NCI-H1048 (cell line): ENCODE data around the gene PLXDC1.

Experiments
- DNase-seq: peaks from one replicate; lab custom pipeline; 2025; lab: John Stamatoyannopoulos, UW

Gene PLXDC1

GRCh38 chr17:39096508-39097149 is 54.8 kb downstream of the PLXDC1 start:
- no peak for DNase-seq

DNA sequence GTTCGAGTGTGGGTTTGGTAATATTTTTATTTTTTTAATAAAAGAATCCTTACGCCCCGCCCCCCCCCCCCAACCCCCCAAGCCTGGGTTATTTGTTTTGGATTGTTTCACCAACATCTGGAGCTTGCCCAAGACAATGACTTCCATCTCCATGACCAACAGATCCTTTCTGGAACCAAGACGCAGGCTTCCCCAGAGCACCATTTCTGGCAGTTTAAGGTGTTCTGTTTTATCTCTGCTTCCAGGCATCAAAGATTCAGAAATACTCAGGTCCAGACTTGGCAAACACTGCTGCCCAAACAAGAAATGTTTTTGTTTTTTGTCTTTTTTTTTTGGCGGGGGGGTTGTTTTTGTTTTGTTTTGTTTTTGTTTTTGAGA is 56.1 kb downstream of the PLXDC1 start:
- DNase-seq, result no peak

- no peak for DNase-seq
Measured at GRCh38 chr17:39094607-39095308, 56.7 kb downstream of the PLXDC1 start.

DNA sequence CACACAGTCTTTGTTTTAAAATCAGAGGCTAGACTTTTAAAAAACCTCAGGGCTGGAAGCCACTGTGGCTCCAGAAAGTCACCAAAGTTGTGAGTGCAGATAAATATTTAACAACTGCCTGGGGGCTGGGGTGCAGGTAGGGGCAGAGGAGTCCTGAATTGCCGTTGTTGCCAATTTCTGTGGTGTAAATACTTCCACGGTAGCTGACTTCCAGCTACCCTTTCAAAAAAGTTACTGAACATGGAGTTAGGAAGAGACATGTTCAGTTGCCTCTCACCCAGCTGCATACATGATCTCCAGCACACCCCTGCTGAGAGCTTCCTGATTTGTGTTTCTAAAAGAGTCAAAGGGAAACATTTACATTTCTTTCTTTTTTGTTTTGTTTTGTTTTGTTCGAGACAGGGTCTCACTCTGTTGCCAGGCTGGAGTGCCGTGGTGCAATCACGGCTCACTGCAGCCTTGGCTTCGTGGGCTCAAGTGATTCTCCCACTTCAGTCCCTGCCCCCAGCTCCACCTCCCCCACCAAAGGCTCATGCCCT is 58.7 kb downstream of the PLXDC1 start:
- DNase-seq, result no peak

DNA sequence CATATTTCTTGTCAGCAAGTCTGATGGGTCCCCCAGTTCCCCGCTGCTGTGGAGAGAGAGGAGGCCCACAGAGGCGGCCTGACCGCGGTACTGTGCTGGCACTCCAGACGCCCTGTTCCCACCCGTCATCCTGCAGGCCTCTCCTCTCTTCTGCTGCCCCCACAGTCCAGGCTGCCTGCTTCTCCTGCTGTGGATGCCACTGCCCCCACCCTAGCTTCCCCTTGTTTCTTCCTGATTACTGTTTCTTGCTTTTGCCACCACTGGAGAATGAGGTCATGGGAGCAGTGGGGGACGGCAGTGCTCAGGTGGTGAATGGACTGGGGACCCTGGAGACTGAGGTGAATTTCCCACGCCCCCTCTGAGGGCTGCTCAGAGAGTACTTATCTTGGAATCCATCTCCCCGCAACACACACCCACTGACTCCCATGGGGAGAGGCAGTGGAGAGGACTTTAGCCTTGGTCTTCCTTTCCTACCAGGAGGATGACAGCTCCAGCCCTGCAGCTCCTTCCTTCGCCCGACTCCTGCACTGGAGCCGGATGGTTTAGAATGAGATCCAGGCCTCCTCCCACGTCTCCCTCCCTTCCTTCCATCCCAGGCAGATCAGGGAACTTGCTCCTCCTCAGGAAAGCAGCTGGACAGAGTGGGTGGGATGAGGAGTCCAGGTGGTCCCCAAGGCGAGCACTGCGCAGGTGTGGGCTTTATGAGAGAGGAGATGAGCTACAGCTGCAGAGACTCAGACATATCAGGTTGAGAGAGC is 60.4 kb downstream of the PLXDC1 start:
- no peak for DNase-seq

DNA sequence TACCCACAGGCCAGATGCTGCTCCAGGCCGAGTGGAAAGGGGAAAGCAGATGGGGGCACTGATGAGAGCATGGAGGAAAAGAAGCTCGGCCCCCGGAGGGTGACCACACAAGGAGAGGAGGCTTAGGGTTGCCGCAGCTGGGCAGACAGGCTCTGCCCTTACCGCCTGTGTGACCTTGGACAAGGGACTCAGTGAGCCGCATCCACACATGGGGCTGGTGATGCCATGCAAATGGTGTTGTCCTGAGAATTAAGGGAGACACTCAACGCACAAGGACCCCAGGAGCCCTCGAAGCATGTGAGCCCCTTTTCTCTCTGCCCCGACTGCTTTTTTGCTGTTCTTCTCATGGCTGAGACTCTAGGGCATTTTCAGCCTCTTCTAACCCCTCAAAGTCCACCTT is 61.0 kb downstream of the PLXDC1 start:
- no peak for DNase-seq

- no peak for DNase-seq
Measured at GRCh38 chr17:39084558-39084957, 66.9 kb downstream of the PLXDC1 start.

DNA sequence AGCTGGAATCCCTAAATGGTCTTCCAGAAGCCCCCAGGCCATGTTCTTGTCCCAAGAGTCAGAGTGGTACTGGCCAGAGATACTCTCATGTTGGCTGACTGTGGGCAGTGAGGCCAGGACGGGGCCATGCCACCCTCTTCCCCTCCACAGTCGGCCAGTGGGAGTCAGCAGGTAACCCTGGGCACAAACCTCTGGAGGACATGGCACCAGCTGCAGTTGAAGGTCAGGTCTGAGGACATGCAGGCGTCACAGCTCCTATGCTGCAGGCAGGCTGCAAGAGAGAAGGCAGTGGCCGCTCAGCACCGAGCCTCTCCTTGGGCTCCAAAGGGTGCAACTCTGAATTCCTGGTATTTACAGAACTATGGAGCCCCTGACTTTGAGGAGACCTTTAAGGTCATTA is 68.2 kb downstream of the PLXDC1 start:
- DNase-seq, result no peak

DNA sequence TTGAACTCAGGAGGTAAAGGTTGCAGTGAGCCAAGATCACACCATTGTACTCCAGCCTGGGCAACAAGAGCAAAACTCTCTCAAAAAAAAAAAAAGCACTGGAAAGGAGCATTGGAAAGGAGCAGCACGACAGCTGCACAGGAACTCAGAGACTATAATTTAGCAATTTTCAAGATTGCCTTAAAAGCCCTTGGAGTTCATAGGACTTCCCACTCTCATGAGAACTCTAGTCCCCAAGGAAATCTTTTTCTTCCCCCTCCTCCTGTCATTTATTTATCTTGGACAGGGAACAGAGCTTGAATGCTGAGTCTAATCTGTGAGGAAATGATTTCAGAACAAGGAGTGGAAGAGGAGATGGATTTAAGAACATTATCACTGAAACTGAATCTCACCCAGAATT is 69.0 kb downstream of the PLXDC1 start:
- no peak for DNase-seq

DNA sequence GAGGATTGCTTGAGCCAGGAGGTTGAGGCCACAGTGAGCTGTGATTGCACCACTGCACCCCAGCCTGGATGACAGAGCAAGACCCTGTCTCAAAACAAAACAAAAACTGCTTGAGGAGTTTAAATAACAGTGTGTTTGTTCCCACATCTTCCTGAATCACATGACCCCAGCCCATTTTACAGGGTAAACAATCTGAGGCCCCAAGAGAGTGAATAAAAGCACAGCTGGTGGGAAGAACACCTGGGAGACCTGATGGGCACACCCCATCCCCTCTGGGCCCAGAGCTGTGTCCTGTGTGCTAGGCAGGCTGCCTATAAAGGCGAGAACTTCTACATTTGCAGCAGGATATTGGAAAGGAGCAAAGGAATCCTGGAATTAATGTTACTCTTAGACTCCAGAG is 69.6 kb downstream of the PLXDC1 start:
- DNase-seq, result no peak

DNA sequence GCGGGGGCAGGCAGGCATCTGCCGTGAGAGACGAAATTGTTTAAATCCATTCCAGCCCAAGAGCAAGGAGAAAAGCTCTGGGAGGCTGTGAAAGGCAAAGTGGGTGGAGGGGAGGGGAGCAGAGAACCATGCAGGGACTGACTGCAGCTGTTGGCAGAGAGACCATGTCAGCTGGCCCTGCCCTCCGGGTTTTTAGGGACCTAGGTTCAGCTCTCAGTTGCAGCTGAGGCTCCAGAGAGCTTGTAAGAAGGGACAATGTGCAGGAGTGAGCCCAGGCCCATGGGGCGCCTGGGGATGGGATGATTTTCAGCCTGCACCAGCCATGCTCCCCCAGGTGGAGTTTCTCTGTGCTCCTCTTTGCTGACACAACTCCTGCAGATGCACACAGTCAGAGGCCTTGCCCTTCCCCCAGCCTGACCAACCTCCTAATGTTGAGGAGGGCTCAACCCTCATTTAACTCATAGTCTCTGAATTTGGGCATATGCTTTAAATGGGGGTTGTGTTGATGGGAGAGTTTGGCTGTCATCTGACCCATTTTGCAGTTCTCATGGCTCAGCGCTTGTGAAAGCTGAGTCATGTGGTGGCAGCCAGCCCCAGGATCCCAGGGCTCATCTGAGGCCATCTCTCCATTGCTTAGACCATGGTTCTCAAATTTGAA is 70.9 kb downstream of the PLXDC1 start:
- DNase-seq, result no peak

DNA sequence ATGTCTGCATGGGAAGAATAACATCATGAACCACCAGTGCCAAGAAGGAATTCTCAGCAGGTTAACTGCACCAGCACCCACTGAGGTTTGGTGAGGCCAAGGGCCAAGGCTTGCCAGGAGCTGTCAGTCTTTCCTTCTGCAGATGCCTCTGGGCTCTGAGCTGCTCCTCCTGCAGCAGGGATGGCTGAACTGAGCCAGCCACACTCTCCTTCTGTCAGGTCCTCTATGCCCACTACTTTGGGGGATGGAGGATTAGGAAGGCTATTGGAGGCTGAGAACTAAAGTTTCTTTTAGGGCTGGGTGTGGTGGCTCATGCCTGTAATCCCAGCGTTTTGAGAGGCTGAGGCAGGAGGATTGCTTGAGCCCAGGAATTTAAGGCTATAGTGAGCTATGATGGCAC is 71.6 kb downstream of the PLXDC1 start:
- DNase-seq, result no peak

DNA sequence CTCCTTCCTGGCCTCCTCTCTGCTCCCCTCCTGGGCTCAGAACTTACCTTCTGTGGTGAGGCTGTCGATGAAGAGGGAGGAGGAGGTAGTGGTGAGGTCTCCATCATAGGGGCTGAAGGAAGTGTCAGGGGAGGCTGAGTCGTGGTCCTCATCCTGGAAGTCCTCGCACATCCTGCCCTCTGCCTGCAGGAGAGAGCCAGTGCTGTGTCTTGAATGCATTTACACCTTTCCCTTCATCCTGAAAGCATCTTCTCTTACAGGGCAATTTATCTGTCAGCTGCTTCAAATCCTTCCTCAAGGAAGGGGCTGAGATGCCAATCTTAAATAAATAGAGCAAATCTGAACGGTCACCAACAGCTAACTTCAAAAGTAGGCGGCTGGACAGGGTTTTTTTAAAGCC is 73.6 kb downstream of the PLXDC1 start:
- no peak for DNase-seq

DNA sequence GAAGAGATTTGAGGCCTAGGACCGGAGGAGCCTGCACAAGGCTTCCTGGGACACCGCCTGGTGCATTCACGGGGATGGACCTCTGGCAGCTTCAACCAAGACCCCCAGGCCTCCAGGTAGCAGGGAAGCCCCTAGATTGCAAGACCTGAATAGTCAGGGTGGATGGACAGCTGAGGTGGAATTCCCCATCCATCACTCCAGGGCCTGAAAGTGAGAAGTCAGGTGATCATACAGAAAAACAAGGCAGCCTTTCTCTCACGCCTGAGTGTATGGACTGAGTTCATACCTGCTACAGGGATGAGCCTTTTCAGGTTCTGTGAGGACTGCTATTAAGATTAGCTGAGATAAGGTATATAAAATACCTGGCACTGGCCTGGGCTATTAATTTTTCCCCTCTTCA is 74.2 kb downstream of the PLXDC1 start:
- DNase-seq, result no peak

DNA sequence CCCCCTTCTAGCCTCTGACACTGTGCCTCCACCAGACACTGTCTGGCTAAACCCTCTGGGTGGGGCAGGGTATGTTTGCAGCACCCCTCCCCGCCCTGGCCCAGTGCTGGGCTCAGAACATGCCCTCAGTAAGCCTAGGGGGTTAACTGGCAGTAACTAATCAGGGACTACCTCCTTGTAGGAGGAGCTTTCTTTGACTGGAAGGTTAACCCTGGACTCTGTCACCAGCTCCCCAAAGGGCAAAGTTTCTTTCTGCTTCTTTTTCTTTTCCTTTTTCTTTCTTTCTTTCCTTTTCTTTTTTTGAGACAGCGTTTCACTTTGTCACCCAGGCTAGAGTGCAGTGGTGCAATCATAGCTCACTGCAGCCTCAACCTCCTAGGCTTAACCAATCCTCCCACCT is 76.8 kb downstream of the PLXDC1 start:
- no peak for DNase-seq

GRCh38 chr17:39073916-39074315 is 77.5 kb downstream of the PLXDC1 start:
- no peak for DNase-seq

- no peak for DNase-seq
Measured at GRCh38 chr17:39073353-39073752, 78.1 kb downstream of the PLXDC1 start.

GRCh38 chr17:39071573-39071972 is 79.9 kb downstream of the PLXDC1 start:
- DNase-seq, result no peak

GRCh38 chr17:39069114-39069756 is 82.2 kb downstream of the PLXDC1 start:
- DNase-seq, result no peak

DNA sequence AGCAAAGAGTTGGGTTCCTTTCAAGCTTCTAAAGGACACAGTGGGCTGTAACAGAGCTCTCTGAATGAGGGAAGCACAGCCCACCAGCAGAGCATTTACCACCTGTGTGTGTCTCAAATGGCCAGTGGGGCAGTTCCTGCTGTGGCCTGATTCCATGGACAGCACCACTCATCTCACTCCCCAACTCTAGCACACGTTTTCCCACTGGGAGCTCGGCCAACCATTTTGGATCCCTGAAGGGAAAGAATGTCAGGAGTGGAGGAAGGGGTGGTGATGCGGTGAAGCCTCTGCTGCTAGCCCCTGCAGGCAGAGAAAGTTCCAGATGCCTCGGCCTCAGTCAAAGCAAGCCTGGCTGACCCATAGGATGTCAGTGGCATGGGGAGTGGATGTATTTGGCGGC is 86.6 kb downstream of the PLXDC1 start:
- no peak for DNase-seq

GRCh38 chr17:39064374-39064773 is 87.1 kb downstream of the PLXDC1 start:
- no peak for DNase-seq

DNA sequence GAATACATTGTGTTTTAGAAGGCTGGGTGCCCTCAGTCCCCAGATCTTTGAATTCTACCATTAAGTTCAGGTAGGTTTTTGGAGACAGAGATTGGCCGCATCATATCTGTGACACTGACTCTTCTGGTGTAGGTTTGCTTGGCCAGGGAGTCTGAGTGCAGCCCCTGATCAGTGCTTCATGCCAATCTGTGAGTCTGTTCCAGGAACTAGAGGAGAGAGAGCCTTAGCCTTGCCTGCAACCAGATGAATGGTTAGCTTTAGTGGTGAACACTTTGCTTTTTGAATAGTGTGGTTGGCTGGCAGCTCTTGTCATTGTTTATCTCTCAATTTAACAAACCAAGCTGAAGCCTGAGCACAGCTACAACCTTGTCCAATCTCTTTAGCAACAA is 87.8 kb downstream of the PLXDC1 start:
- DNase-seq, result no peak
